ENCODE data around the gene GLP2R. TPM values are rescaled to one million over a fixed set of nuclear protein-coding genes. Genes with fewer than 3 reads are reported as not detected.
A peak's percentile ranks its signal among the peaks of the same experiment; 100 is the strongest.

The GLP2R gene
- total and polyA plus RNA-seq, 2 of the 8 experiments (the other 6 are each of a cell fraction or from before 2014, with no cell fraction given): not detected

DNA sequence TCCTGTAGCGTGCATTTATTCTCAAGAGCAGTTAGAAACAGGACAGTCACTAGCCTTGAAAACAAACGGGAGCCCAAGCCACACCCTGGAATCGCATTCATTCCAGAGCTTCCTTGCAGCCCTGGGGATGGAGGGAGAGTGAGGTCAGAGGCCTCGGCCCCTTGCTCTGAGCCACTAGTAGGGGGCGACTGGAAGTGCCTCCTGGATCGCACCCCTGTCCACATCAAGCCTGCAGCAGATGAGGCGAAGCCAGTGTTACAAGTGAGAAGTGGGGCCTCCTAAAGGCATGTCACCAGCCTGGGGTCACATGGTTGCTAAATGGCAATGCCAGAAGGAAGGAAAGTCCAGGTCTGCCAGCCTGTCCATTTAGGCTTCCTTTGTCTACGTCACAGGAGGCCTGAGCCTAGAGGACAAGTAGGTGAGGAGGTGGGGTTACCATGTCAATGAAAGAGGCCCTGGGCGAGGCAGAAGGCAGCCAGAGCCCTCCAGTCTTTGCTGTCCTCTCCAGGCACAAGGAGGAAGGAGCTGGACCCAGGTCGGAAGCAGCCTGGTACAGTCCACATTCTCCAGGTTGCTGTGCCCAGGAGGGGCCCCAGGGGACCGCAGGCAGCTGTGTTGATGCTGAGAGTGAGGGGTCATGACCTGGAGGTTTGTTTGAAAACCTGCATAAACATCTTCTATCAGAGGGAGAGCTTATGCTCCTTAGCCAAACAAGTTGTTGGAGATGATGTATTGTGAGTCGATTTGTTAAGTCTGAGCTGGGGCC, 82.3 kb downstream of the GLP2R start:
- Histone ChIP-seq H4K20me1 (replicated peaks in 1 of 2; ENCODE audit: control insufficient read depth in 1 of 2, insufficient read depth in 2 of 2, low read length in 2 of 2) (no peaks in the 10 kb centered on the region), H4K5ac (ENCODE audit: insufficient read length, low read depth, low read length) (no peak overlapping the region), H3K14ac (ENCODE audit: insufficient read length) (no peak overlapping the region), H3K23ac (ENCODE audit: insufficient read length) (no peak overlapping the region), H2BK15ac (ENCODE audit: low read length) (no peak overlapping the region), H4K8ac (ENCODE audit: extremely low read depth, insufficient read depth, low read length) (no peak overlapping the region), H2BK5ac (ENCODE audit: low read depth, low read length) (no peak overlapping the region), H3K79me2 (ENCODE audit: control insufficient read depth in 1 of 2, insufficient read depth in 2 of 2, low read length in 2 of 2) (no peaks in the 10 kb centered on the region), H3K23me2 (ENCODE audit: low read depth, low read length) (no peaks in the 10 kb centered on the region), H2AK5ac (ENCODE audit: low read depth, low read length) (no peak overlapping the region), H2AFZ (ENCODE audit: low read length) (peak overlapping the region; percentile 50; the same call in 1 of the 2 replicates), H3K27ac (ENCODE audit: low read depth, low read length) (no peak overlapping the region), H3K36me3 (ENCODE audit: control insufficient read depth in 2 of 4, insufficient read depth in 4 of 4, low read length in 3 of 4) (no peaks in the 10 kb centered on the region), H3K4ac (replicated peaks; ENCODE audit: insufficient read length, low read depth, low read length) (no peak overlapping the region), H2BK12ac (ENCODE audit: low read depth, low read length) (no peak overlapping the region), H3K4me1 (replicated peaks in 1 of 4; ENCODE audit: control insufficient read depth in 3 of 4, insufficient read depth in 4 of 4, low read length in 3 of 4) (peaks cover 0 to 4% (median 2%) of the 10 kb centered on the region in 4 experiments; a peak in 3 of 7 replicates), H4K91ac (replicated peaks; ENCODE audit: insufficient read length, low read length) (no peak overlapping the region), H3K56ac (replicated peaks; ENCODE audit: insufficient read length, low read depth, low read length) (no peak overlapping the region), H3K9me3 (ENCODE audit: insufficient read depth in 2 of 2, low read depth in 1 of 2, low read length in 1 of 2) (no peaks in the 10 kb centered on the region), H2BK120ac (replicated peaks; ENCODE audit: low read depth, low read length) (no peak overlapping the region), H3K4me3 (ENCODE audit: extremely low read depth in 1 of 4, insufficient read depth in 2 of 4, low read depth in 3 of 4, low read length in 4 of 4) (no peak overlapping the region), H3K27me3 (replicated peaks in 1 of 4; ENCODE audit: control insufficient read depth in 3 of 4, extremely low read depth in 1 of 4, insufficient read depth in 3 of 4, low read length in 3 of 4) (no peaks in the 10 kb centered on the region; a peak in 1 of 7 replicates), H3K4me2 (ENCODE audit: insufficient read depth in 1 of 2, low read depth in 2 of 2, low read length in 2 of 2) (no peak overlapping the region; a peak in 1 of 4 replicates), H3K18ac (ENCODE audit: extremely low read depth, low read length) (peak overlapping the region; percentile 1; the same call in 1 of the 2 replicates), H2BK20ac (ENCODE audit: low read length) (no peak overlapping the region), H3K9ac (replicated peaks in 1 of 4; ENCODE audit: extremely low read depth in 1 of 4, low read depth in 3 of 4, low read length in 3 of 4) (no peak overlapping the region), H3K79me1 (ENCODE audit: low read depth, low read length) (no peaks in the 10 kb centered on the region)
- CTCF ChIA-PET (ENCODE audit: partially characterized antibody): interaction anchor here (0.9 to 10.8 kb wide), 9 partner anchors 10 to 129 kb away, joined by 3 to 101 read pairs (median 4); no protein-coding TSS in a partner anchor
- TF ChIP-seq RFX5 (IDR thresholded peaks at IDR 0.05; ENCODE audit: borderline replicate concordance, low read depth, low read length): peak; percentile 43; the same call in 1 of the 2 replicates
- 0 out of 2 replicates have a peak, but pooled peaks have one; percentile 43 for TF ChIP-seq RXRA (IDR thresholded peaks at IDR 0.05; ENCODE audit: insufficient read depth, low read depth, low read length)
- TF ChIP-seq RBBP5 (IDR thresholded peaks at IDR 0.05; ENCODE audit: borderline replicate concordance, low read depth, low read length): no peak
- peak; percentile 87 for TF ChIP-seq SP1 (IDR thresholded peaks at IDR 0.05; ENCODE audit: low read depth, low read length)
- TF ChIP-seq TCF12 (IDR thresholded peaks at IDR 0.05; ENCODE audit: low read depth, low read length): no peak
- FAIRE-seq (no peak), DNase-seq (ENCODE audit: low read depth in 1 of 2, low spot score in 2 of 2) (no peak)
- POLR2A ChIA-PET (ENCODE audit: partially characterized antibody): no interaction called here
- 84% methylated on average over 12 of the region's 12 CpGs; no CpG with 5 or more reads in 1 of the 2 experiments for WGBS, 2 experiments (ENCODE audit: extremely low coverage in 1 of 2, insufficient coverage in 1 of 2, insufficient read length in 1 of 2, insufficient replicate concordance in 2 of 2, low coverage in 1 of 2, low lambda C conversion rate in 2 of 2, missing lambda C conversion rate in 1 of 2)

All from H1 (cell line).